Endometrium (tissue), 2 donors: Measurements from ENCODE around the gene BMPR2.
"Not testable (repeated sequence)": the region's sequence is repeated elsewhere in the genome, so short reads cannot be mapped to it uniquely, and the experiment has no call there.

Source experiments
- FAIRE-seq: peaks from 2 replicates; lab custom pipeline; 2012; peaks lifted over from hg19 to GRCh38; lab: Jason Lieb, UNC
- donor health status: control.
- donor health status: control.

Gene BMPR2

DNA sequence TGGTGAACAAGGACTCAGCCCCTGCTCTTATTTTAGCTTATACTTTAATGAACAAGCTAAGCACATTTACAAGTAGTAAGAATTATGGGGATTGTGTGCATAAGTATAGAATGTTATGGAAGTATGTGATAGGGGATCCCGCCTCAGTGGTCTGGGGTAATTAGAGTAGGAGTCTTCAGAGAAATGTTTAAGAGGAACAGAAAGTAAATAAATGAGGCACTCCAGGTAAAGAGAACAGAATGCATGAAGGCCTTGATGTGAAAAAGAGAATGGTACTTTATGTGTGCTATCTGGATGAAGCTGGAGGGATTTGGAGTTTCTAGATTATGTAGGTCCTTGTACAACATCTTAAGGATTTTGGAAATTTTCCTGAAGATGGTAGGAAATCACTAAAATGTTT lies 76.6 kb downstream of the BMPR2 start:
- FAIRE-seq: no peak

- no peak for FAIRE-seq
Observed at GRCh38 chr2:202454536-202454935, 78.4 kb downstream of the BMPR2 start.

- no peak for FAIRE-seq
Observed at GRCh38 chr2:202455114-202455513, 79.0 kb downstream of the BMPR2 start.

DNA sequence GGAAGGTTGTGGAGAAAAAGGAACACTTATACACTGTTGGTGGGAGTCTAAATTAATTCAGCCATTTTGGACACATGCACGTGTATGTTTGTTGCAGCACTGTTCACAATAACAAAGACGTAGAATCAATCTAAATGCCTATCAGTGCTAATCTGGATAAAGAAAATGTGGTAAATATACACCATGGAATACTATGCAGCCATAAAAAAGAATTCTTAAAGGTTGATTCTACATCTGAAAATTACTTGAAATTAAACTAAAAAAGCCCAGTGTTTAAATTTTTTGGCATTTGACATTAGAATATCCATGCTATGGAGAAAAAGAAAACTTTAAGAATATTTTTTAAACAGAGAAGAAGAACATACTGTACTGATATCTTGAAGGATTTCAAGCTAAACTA lies 84.0 kb downstream of the BMPR2 start:
- FAIRE-seq: no peak

- no peak for FAIRE-seq
Observed at GRCh38 chr2:202479090-202479489, 103.0 kb downstream of the BMPR2 start.

DNA sequence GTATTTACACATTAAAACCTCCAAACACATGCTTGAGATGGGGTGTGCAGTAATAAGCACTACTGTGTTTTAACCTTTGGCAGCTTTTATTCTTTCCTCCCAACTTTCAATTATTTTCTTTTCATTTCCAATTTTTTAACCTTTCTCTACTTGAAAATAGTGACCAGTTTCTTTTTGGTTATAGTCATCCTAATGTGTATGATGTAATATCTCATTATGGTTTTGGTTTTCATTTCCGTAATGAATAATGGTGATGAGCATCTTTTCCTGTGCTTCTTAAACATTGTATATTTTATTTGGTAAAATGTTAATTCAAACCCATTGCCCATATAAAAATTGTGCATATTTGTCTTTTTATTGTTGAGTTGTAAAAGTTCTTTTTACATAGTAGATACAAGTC lies 103.5 kb downstream of the BMPR2 start:
- peak; percentile 23 for FAIRE-seq

DNA sequence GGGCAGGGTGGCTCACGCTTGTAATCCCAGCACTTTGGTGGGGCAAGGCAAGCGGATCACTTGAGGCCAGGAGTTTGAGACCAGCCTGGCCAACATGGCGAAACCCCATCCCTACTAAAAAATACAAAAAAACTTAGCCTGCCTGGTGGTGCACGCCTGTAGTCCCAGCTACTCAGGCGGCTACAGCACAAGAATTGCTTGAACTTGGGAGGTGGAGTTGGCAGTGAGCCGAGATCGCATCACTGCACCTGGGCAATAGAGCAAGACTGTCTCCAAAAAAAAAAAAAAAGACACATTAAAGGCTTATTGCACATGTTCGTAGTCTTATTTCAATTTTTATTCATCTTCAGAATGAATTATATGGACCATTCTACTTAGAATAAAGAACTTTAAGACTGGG lies 110.2 kb downstream of the BMPR2 start:
- no peak for FAIRE-seq

GRCh38 chr2:202488671-202489070 lies 112.5 kb downstream of the BMPR2 start:
- no peak for FAIRE-seq

DNA sequence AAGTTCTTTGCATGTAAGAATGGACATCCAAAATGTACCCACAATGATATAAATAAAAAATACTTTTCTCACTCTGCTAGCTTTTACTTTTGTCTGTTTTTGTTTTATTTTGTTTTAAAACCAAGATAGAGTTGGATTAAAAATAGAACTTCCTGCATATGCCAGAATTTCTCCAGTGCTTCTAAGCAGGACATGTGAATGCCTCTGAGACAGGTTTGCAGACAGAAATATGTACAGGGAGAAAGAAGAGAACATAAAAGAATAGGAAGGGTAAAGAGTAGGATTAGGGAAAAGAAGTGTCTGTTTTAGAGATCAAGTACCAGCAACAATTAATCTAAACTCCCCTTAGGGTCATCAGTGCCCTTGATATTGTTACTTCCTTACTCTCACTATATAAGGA lies 114.4 kb downstream of the BMPR2 start:
- FAIRE-seq: no peak

DNA sequence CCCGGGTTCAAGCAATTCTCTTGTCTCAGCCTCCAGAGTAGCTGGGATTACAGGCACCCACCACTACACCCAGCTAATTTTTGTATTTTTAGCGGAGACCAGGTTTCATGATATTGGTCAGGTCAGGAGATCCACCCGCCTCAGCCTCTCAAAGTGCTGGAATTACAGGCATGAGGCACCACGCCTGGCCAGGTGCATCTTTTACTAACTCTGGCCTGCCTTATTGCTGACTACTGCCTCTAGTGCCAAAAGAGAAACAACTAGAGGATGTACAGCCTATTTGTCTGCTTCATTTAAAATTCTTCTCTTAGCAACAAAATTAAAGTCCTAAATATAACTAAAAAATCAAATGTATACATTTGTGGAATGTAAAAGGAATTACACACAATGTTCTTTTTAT lies 115.4 kb downstream of the BMPR2 start:
- FAIRE-seq: no peak

DNA sequence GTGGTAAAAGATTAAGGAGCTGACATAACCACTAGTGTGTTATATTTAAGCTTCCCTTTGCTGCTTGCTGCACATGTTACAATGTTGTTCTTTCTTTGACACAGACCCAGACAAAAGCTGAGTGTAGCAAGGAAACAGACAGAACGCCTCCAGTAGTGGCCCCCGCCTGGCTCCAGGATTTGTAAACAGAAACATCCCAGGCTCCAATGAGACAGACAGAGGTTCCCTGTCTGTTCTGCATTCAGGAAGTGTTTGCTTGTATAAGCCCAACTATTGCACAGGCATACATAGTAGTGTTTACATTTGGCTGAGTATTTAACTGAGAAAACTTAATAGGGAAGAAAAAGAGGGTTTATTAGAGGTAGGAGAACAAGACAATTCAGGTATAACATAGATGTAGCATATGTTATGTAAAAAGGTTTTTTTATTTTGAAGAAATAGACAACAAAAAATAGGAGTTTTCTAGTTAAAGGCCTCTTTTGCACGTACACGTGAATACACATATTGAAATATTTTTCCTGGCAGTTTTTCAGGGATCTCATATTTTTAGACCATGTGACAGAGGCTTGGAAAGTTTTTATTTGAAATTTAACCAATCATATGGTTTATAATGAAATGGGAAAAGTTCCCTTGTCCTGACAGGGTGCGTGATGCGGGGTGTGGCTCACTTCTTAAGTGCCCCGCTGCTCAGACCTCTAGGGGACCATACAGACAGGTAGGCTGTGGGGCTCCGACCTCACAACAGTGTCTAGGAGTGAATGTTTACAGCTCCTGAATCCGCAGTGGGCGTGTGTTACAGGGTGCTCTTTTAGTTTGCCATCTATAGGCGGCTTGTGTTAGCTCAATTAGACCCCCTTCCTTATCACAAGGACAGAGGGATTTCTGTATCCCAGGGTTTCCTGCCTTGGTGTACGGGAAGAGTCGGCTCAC lies 118.4 kb downstream of the BMPR2 start:
- FAIRE-seq: peak; percentile 76

- no peak for FAIRE-seq
Observed at GRCh38 chr2:202495230-202495604, 119.1 kb downstream of the BMPR2 start.

DNA sequence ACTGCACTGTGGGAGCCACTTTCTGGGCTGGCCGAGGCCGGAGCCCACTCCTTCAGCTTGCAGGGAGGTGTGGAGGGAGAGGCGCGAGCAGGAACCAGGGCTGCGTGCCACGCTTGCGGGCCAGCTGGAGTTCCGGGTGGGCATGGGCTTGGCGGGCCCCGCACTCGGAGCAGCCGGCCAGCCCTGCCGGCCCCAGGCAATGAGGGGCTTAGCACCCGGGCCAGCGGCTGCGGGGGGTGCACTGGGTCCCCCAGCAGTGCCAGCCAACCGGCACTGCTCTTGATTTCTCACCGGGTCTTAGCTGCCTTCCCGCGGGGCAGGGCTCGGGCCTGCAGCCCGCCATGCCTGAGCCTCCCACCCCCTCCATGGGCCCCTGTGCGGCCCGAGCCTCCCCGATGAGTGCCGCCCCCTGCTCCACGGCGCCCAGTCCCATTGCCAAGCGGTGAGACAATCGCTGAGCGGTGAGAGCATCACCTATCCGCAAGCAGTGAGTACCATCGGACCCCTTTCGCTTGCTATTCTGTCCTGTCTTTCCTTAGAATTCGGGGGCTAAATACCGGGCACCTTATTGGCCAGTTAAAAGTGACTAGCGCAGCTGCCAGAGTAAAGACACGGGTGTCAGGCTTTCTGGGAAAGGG lies 120.8 kb downstream of the BMPR2 start:
- not testable (repeated sequence) for FAIRE-seq

- FAIRE-seq: not testable (repeated sequence)
Observed at GRCh38 chr2:202497473-202497866, 121.3 kb downstream of the BMPR2 start.

DNA sequence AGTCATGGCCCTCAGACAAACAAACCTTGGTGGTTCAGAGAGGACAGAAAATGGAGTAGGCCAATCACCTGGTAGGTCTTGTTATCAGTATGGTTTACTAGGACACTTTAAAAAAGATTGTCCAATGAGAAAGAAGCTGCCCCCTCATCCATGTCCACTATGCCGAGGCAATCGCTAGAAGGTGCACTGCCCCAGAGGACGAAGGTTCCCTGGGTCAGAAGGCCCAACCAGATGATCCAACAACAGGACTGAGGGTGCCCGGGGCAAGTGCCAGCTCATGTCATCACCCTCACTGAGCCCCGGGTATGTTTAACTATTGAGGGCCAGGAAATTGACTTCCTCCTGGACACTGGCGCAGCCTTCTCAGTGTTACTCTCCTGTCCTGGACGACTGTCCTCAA lies 123.7 kb downstream of the BMPR2 start:
- not testable (repeated sequence) for FAIRE-seq

DNA sequence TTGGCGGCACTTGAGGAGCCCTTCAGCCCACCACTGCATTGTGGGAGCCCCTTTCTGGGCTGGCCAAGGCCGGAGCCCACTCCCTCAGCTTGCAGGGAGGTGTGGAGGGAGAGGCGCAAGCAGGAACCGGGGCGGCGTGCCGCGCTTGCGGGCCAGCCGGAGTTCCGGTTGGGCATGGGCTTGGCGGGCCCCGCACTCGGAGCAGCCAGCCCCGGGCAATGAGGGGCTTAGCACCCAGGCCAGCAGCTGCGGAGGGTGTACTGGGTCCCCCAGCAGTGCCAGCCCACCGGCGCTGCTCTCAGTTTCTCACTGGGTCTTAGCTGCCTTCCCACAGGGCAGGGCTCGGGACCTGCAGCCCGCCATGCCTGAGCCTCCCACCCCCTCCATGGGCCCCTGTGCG lies 127.1 kb downstream of the BMPR2 start:
- FAIRE-seq: not testable (repeated sequence)

DNA sequence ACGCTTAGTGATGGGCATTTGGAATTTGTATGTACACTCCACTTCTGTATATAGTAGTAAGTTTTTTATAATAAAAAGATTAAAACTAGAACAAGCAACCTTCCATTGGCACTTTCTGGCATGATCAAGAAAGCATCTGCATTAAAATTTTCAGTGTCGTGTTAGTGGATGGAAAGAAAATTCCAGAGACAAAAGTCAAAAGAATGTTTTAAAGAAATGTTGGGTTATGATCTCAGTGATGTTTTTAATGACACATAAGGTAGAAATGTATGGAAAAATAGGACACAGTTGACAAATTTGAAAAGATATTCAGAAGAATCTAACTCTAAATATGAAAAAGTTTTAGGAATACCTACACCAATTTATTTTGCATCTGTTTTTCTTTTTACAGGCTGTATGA lies 132.6 kb downstream of the BMPR2 start:
- FAIRE-seq: no peak

DNA sequence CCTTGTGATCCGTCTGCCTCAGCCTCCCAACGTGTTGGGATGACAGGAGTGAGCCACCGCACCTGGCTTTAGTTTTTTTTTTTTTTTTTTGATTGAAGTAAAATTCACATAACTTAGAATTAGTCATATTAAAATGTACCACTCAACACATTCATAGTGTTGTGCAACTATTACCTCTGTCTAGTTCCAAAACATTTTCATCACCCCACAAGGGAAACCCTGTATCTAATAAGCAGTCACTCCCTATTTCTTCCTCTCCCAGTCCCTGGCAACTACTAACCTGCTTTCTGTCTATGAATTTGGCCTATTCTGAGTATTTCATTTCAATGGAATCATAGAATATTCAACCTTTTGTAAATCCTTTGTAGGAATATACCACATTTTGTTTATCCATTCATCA lies 134.8 kb downstream of the BMPR2 start:
- no peak for FAIRE-seq

DNA sequence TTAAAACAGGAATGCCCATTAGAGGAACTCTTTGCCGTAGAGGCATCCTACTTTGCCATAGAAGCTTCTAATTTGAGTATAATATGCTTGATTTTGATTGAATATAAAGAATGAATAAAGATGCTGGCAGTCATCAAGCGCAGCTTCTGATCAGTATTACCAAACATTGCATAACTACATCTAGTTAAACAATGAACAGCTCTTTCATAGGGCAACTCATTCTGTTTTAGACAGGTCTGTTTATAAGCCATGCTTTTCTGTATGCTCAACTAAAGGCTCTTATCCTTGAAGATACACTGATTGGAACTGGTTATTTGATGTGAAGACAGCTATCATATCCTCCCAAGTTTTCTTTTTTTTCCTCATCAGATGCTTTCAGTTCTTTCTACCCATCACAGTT lies 136.0 kb downstream of the BMPR2 start:
- no peak for FAIRE-seq

DNA sequence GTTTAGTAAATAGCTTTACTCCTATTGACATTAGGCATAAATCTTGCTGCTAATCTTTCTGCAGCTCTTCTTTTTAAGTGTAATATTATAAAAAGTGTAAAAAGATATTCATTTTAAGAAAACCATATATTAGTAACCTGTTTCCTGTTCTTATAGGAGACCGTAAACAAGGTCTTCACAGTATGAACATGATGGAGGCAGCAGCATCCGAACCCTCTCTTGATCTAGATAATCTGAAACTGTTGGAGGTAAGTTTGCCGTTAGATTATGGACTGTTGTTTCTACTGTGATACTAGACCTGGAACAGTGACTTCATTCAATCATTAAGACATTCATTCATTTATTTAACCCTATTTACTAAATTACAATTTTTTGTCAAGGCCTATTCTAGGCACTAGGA lies 138.6 kb downstream of the BMPR2 start:
- no peak for FAIRE-seq

- FAIRE-seq: no peak
Observed at GRCh38 chr2:202519453-202519852, 143.3 kb downstream of the BMPR2 start.

DNA sequence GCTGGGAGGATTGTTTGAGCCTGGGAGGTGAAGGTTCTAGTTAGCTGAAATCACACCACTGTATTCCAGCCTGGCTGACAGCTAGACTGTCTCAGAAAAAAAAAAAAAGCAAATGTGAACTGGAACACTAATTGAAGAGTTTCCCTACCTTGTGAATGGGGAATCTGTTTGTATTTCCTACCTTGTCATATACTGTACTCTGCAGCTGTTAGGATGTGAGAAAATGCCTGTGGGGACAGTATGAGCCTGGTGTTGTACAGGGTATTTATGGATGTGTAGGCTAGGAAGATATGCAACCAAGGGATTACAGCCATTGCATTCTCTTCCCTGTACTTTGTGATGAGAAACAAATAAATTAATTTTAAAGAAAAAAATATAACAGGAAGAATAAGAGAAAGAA lies 145.3 kb downstream of the BMPR2 start:
- FAIRE-seq: no peak

GRCh38 chr2:202529389-202529788 lies 153.3 kb downstream of the BMPR2 start:
- FAIRE-seq: no peak

DNA sequence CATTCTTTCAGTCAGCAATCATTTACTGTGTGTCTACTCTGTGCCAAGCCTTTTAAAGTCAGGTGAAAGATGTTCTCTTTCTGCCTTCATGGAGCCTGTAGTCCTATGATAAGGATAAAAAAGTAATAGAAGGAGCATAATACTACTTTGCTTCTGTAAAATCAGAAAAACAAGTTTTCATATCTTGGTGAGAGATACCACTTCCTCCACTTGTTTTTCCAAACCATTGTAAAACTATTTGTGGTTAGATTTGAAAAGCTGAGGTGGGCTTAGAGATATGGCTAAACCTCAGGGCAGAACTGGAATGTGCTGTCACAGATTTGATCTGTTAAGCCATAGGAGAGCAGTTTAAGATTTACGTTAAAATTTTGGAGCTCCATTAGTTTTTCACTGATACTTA lies 153.9 kb downstream of the BMPR2 start:
- FAIRE-seq: no peak
